ENCODE measurements around the gene TANGO2. TPM values are rescaled to one million over a fixed set of nuclear protein-coding genes. Genes with fewer than 3 reads are reported as not detected.

Gene TANGO2
- total and polyA plus RNA-seq, 10 of the 15 experiments (the other 5 are each of a cell fraction or from before 2014, with no cell fraction given), result 4.0 to 24.8 (median 20.9) TPM

- no peak for TF ChIP-seq ATF7 (IDR thresholded peaks at IDR 0.05; ENCODE audit: low read depth)
- TF ChIP-seq LARP7 (IDR thresholded peaks at IDR 0.05), result no peak; the same call in none of the 2 replicates
- peak; percentile 86; the same call in 1 of the 2 replicates for TF ChIP-seq RB1 (IDR thresholded peaks at IDR 0.05; ENCODE audit: borderline replicate concordance)
- TF ChIP-seq, protein P1, sequence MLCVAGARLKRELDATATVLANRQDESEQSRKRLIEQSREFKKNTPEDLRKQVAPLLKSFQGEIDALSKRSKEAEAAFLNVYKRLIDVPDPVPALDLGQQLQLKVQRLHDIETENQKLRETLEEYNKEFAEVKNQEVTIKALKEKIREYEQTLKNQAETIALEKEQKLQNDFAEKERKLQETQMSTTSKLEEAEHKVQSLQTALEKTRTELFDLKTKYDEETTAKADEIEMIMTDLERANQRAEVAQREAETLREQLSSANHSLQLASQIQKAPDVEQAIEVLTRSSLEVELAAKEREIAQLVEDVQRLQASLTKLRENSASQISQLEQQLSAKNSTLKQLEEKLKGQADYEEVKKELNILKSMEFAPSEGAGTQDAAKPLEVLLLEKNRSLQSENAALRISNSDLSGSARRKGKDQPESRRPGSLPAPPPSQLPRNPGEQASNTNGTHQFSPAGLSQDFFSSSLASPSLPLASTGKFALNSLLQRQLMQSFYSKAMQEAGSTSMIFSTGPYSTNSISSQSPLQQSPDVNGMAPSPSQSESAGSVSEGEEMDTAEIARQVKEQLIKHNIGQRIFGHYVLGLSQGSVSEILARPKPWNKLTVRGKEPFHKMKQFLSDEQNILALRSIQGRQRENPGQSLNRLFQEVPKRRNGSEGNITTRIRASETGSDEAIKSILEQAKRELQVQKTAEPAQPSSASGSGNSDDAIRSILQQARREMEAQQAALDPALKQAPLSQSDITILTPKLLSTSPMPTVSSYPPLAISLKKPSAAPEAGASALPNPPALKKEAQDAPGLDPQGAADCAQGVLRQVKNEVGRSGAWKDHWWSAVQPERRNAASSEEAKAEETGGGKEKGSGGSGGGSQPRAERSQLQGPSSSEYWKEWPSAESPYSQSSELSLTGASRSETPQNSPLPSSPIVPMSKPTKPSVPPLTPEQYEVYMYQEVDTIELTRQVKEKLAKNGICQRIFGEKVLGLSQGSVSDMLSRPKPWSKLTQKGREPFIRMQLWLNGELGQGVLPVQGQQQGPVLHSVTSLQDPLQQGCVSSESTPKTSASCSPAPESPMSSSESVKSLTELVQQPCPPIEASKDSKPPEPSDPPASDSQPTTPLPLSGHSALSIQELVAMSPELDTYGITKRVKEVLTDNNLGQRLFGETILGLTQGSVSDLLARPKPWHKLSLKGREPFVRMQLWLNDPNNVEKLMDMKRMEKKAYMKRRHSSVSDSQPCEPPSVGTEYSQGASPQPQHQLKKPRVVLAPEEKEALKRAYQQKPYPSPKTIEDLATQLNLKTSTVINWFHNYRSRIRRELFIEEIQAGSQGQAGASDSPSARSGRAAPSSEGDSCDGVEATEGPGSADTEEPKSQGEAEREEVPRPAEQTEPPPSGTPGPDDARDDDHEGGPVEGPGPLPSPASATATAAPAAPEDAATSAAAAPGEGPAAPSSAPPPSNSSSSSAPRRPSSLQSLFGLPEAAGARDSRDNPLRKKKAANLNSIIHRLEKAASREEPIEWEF (IDR thresholded peaks at IDR 0.05; ENCODE audit: insufficient replicate concordance, low read depth, low read length), result no peak
- TF ChIP-seq HDGF (IDR thresholded peaks at IDR 0.05), result no peak
- peak; percentile 24; the same call in 1 of the 2 replicates for TF ChIP-seq BACH1 (IDR thresholded peaks at IDR 0.05; ENCODE audit: borderline replicate concordance)
- no peak for TF ChIP-seq SRF (IDR thresholded peaks at IDR 0.05; ENCODE audit: low read depth in 2 of 2, low read length in 2 of 2)
- no peak for TF ChIP-seq MTA3 (IDR thresholded peaks at IDR 0.05; ENCODE audit: borderline replicate concordance, low read length)
- TF ChIP-seq, protein P2, sequence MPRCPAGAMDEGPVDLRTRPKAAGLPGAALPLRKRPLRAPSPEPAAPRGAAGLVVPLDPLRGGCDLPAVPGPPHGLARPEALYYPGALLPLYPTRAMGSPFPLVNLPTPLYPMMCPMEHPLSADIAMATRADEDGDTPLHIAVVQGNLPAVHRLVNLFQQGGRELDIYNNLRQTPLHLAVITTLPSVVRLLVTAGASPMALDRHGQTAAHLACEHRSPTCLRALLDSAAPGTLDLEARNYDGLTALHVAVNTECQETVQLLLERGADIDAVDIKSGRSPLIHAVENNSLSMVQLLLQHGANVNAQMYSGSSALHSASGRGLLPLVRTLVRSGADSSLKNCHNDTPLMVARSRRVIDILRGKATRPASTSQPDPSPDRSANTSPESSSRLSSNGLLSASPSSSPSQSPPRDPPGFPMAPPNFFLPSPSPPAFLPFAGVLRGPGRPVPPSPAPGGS (IDR thresholded peaks at IDR 0.05; ENCODE audit: borderline replicate concordance, insufficient read depth, low read depth, low read length, poor library complexity, severe bottlenecking), result no peak
- TF ChIP-seq FOS (IDR thresholded peaks at IDR 0.05; ENCODE audit: borderline replicate concordance, extremely low read depth, insufficient read length), result peak; percentile 79
- TF ChIP-seq EGR1 (IDR thresholded peaks at IDR 0.05; ENCODE audit: borderline replicate concordance in 1 of 2, low read depth in 2 of 2, low read length in 2 of 2), result no peak
- no peak for TF ChIP-seq RCOR1 (conservative IDR thresholded peaks at IDR 0.05; ENCODE audit: low read depth, low read length)
- peak; percentile 99 for TF ChIP-seq IKZF1 (conservative IDR thresholded peaks at IDR 0.05)
- TF ChIP-seq, protein P3, sequence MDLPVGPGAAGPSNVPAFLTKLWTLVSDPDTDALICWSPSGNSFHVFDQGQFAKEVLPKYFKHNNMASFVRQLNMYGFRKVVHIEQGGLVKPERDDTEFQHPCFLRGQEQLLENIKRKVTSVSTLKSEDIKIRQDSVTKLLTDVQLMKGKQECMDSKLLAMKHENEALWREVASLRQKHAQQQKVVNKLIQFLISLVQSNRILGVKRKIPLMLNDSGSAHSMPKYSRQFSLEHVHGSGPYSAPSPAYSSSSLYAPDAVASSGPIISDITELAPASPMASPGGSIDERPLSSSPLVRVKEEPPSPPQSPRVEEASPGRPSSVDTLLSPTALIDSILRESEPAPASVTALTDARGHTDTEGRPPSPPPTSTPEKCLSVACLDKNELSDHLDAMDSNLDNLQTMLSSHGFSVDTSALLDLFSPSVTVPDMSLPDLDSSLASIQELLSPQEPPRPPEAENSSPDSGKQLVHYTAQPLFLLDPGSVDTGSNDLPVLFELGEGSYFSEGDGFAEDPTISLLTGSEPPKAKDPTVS (IDR thresholded peaks at IDR 0.05; ENCODE audit: low read depth, low read length), result no peak
- no peak for TF ChIP-seq SUZ12 (IDR thresholded peaks at IDR 0.05; ENCODE audit: unreplicated experiment)
- no peak for TF ChIP-seq YBX1 (IDR thresholded peaks at IDR 0.05)
- TF ChIP-seq ZNF274 (IDR thresholded peaks at IDR 0.05; ENCODE audit: insufficient read depth, insufficient read length), result no peak
- peak; percentile 58 for TF ChIP-seq MYC (IDR thresholded peaks at IDR 0.05; ENCODE audit: insufficient read depth, insufficient read length, insufficient replicate concordance, low read length, severe bottlenecking)
- TF ChIP-seq NFIC (IDR thresholded peaks at IDR 0.05; ENCODE audit: low read depth, low read length), result no peak
- TF ChIP-seq NKRF (conservative IDR thresholded peaks at IDR 0.05), result no peak; the same call in 1 of the 2 replicates
Observed at GRCh38 chr22:20079745-20080444, 59.0 kb downstream of the TANGO2 start, which contains the start of gene DGCR8 (continued).
